Measurements from ENCODE around the gene OBSL1.

GRCh38 chr2:219603771-219604170 lies 32.4 kb upstream of the OBSL1 start:
- no peak for TF ChIP-seq CTCF (conservative IDR thresholded peaks at IDR 0.05 in 1 of 2, IDR thresholded peaks at IDR 0.05 in 1 of 2; ENCODE audit: extremely low read depth in 1 of 2, insufficient read depth in 1 of 2, low read depth in 1 of 2, low read length in 2 of 2)
- TF ChIP-seq EZH2 (IDR thresholded peaks at IDR 0.05; ENCODE audit: borderline replicate concordance, low read length) = no peak

All from mammary epithelial cell (primary cell).